Hindlimb muscle (tissue), 1 donor: ENCODE measurements around the gene ANKRD63. TPM values are rescaled to one million over a fixed set of nuclear protein-coding genes. Genes with fewer than 3 reads are reported as not detected.

Experiments used
- DNase-seq: peaks from one replicate; pipeline ENCODE4 v3.0.0-alpha.2; 2013
- polyA plus RNA-seq: library from polyadenylated mRNA; unstranded; fragments of 120-200 nt; gene quantifications from one replicate; pipeline ENCODE4 v1.2.1, GENCODE V29; 2013; ENCODE audit not compliant: insufficient read length

The ANKRD63 gene
- polyA plus RNA-seq, 1 donor: 0.40 TPM

DNA sequence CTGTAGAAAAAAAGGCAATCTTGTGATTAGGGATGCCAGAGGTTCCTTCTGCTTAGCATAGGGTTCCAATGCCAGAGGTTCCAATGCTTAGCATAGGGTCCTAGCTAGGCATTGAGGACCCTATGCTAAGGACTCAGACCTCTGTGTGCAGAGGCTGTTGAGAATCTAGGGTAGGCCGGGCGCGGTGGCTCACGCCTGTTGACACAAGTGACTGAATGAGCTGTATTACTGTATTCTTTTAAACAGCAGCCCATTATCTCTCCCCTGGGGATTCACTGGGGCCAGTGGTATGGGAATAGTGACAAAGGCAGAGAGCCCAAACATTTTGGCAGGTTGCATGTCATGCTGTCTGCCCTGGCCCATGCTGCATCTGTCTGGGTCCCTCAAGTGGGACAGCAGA is 27.8 kb downstream of the ANKRD63 start:
- DNase-seq: no peak

DNA sequence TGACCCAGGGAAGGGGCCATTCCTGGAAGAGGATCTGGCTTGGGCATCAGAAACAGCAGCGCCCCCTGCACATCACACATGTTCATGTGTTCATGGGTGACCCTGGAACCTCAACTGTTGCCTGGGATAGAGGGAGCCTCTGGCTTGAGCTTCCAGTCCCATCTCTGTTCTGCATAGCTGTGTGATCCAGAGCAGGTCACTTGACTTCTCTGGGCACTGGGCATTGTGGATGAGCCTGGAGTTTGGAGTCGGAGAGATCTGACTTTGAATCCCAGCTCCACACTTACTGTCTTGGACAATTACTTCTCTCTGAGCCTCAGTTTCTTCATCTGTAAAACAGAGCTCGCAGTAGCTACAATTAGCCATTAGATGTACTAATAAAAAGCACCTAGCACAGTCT is 28.4 kb downstream of the ANKRD63 start:
- no peak for DNase-seq

DNA sequence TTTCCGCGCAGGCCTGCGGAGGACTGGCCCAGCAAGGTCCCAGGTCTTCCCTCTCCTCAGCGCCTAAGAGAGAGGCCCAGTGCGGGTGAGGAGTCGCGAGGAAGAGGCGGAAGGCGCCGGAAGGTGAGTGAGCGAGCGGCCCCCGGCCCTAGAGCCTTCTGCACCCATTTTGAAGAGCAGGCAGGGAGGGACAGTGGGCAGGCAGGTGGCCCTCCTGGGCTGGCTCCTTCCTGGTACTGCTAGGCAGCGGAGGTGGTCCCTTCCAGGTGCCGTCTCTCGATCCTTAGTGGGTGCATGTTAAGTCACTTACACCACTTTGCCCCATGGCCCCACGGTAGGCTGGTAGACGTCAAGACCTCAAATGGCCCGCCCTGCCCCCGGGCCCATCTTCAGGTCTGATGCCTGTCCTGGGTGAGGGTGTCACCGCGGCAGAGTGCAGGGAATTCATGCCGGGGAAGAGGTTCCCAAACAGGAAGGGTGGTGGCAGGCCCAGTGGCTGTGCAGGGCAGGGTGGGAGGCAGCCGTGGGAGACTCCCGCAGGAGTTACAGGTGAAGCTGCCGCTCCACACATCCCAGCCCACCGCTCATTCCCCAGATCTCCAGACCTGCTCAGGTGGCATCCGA is 29.6 kb downstream of the ANKRD63 start:
- no peak for DNase-seq

DNA sequence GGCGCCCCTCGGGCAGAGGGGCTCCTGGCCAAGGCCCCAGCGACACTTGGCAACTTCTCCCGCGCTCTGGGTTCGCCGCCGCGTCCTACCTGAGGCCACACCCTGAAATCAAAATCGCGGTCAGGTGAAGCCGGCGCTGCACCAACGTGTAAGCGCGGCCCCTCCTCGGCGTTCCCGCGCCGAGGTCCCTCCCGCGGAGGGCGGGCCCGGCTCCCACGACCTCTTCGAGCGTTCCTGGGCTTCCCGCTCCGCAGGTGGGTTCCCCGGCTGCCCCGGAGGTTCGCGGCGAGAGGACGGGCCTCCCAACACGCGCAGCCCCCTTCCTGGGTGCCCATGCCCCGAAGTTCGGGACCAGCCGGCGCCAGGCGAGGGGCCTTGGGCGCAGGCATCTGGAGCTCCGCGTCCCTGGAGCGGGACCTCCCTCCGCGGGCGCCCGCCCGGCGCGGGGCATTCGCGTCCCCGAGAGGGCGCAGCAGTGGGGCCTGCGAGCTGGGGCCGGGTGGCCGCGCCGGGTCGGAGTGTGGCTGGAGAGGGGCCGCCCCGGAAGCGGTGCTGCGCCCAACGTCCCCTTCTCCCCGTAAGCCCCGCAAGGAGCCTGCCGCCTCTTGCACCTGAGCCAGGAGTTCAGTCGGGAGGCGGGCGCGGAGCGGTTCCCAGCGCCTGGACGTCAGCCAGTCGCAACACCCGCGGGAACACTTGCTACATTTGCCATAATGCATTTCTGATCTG is 30.3 kb downstream of the ANKRD63 start:
- DNase-seq: peak; percentile 36

DNA sequence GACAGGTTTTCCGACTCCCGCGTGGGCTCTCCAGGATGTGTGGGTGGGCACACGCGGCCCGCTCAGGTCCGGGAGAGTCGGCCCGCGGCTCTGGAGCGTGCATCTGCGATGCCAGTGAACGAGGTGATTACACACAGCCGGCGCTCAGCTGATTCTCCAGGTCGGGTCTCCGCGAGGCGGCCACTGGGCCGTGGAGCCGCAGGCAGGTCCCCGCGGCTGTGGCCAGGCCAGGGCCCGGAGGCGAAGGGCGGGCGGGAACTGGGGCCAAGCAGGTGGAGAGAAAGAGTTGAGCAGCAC is 30.8 kb downstream of the ANKRD63 start:
- DNase-seq: no peak

DNA sequence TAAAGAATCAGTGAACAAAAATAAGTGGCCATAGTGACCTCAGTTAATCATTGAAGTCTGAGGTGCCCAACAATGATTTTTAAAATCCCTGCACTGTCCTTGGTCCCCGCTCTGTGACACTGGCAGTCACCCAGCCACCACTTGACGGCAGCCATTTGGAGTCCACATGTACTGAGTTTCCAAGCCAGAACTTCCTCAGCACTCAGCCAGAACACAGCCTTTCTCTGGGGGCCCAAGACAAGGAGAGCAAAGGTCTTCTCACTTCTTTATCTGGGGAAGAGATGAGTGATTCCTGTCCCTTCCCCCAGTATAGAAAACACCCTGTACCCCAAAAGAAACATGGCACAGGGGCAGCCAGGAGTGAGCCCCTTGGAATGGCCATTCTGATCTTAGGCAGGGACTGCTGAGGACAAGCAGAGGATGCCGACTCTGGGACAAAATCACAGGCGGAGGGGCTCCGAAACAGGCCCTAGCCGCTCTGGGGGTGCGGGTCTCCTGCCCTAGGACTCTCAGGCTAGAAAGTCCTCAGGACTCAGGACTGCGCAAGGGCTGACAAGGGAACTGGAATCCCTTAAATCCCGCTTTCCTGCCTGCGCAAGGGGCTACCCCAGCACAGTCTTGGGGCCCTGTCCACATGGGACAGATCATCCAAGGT is 31.3 kb downstream of the ANKRD63 start:
- no peak for DNase-seq

DNA sequence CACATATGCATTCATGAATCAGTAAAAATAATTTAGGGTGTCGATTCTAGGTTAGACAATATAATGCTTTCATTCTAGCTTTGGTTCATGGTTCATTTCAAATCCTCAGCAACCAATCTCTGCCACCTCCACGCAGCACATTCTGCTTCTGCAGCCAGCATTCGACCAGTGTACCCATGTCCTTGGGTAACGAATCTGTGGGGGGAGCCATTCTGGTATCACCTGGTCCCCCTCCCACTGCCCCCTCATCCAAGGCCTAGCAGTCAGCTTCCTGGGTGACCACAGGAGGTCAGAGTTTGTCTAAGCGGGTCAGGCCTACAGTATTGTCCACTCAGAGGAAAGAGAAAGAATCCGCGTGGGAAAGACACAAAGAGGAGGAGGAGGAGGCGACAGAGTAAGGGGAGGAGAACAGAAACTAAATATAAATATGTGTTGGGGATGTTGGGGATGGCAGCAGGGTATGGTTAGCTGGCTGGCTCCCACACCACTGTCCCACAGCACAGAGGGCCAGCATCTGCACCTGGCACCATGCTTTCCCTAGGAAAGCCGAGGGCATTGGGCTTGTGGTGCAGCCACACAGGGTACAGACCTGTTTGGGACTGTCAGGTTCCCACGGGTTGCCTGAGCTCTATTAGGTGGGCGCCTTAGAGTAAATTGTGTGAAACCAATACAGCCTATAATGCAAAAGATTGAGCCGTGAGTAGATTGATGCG is 31.9 kb downstream of the ANKRD63 start:
- DNase-seq: no peak

DNA sequence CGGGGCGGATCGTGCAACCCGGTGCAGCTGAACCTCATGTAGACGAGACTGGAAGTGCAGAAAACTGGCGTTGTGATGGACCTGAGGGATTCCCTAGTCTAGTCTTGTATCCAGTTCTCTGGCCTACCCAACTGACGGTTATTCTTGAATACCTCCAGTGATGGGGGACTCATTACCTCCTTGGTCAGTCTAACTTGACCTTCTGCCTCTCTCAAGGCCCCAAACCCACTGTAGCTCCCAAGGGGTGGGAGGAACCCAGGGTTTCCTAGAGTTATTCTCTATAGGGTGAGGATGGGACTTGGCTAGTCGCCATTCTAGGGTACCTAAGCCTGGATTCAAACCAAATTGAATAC is 32.6 kb downstream of the ANKRD63 start:
- DNase-seq: no peak

DNA sequence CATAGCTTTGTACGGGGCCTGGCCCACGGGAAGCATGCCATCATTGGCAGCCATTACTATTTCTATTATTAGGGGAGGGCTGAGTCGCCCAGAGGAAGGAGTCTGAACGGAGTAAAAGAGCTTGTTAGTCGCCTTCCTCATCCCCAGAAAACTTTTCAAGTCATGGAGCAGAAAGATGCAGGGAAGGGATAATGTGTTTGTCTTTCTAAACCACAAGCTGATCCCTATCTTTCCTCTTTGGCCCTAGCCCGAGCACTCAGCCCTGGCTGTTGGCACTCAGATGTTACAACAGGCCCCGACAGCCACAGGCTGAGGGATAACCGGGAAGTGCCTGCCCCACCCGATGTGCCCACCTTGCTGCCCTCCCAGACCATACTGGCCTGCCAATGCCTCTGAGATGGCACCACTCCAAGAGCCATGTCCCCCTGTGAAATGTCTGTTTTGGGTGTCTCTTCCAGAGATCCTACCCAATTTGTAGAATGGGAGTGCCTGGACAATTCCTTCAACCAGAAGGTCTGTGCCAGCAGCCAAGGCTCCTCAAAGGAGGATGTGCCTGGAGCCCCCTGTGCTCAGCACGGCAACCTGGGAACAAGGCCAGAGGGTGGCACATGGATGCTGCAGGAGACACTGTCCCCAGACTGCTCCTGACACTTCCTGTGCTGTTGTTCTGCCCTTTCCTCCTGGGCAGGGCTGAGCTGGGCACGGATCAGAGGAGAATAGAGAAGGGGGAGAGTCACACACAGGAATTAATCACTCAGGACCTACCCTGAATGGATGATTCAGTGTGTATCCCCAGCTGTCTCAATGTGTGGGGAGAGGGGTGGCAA is 33.2 kb downstream of the ANKRD63 start:
- no peak for DNase-seq

DNA sequence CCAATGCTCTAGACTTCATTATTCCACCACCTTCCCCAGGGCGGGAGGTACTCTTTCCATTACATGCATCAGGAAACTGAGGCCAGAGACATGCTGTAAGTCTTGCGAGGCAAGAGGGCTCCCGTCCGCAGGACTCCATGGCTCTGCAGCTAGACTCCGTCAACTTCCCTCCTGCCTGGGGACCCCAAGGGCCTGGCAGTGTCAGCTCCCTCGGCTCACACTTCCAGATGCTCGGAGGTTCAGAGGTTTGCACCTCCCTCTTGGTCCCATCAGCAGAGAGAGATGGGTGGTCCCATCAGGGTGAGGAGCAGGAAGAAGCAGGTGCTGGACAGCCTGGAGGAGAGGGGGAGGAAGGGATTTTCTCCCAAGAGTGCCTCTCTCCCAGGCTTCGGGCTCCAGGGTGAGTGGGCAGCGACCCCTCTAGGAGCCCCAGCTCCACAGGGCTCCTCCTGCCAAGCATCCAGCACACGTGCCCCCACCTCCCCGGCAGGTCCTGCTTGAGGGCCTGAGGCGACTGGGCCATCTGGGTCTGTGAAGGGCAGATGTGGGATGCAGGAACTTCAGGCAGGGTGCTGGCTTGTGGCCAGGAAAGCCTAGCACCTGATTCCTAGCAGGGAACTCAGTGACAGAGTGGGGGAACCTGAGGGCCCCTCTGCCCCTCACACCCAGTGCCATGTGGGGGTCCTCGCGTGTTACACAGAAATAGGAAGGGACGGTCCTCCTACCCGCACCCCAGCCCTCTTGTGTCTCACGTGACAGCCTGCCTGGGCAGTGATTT is 34.7 kb downstream of the ANKRD63 start:
- no peak for DNase-seq

DNA sequence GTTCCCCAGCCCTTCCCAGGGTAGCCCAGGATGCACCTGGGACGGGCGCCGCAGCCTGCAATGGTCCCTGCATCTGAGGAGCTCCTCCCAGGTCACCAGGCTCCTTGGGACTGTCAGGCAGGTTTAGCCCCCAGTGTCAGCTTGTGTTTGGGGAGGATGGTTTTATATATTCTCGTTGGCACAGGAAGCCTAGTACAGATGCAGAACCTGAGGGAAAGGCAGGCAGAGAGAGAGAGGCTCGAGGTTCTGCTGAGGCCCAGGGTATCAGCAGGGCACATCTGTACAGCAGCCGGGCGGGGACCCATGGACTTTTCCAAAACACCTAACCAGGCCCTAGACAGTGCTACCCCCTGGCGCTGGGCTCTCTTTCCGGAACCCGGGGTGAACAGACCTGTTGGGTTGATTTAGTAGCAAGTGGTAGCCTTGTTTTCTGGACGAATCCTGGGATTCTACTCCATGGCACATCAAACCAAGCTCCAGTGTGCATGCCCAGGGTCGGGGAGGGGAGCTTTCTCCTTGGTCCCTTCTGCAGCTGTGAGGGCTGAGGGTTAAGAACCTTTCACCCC is 35.4 kb downstream of the ANKRD63 start:
- DNase-seq: no peak

DNA sequence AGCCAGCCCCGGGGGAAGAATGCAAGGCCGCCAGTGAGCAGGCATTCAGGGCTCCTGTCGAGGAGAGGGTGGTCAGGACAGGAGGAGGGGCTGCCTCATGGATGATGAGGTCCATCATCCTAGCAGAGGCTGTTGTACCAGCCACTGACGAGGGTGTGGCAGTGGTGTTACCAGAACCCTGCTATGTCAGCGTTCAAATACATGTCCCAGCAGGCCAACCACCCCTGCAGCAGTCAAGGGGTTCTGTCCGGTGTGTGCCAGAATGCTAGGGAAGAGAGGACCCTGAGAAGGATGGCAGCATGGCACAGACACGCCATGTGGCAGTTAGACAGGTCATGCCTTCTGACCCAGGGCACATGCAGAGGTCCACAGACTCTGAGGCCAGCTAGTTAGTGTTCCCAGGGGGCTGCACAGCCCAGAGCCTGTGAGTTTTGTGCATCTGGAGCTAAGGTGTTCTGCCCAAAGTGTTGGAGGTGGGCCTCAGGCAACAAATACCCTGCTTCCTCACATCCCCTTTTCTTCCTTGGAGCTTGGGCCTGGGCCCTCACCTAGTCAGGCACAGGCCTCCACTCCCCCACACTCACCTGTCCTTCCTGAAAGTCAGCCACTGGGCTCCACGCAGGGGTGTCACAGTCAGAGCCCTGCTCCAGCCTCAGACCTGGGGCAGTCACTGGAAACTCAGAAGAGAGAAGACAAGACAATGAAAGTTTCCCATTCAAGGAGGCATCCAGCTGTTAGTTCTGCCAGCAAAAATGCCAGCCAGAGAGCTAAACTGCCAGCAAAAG is 36.2 kb downstream of the ANKRD63 start:
- no peak for DNase-seq

DNA sequence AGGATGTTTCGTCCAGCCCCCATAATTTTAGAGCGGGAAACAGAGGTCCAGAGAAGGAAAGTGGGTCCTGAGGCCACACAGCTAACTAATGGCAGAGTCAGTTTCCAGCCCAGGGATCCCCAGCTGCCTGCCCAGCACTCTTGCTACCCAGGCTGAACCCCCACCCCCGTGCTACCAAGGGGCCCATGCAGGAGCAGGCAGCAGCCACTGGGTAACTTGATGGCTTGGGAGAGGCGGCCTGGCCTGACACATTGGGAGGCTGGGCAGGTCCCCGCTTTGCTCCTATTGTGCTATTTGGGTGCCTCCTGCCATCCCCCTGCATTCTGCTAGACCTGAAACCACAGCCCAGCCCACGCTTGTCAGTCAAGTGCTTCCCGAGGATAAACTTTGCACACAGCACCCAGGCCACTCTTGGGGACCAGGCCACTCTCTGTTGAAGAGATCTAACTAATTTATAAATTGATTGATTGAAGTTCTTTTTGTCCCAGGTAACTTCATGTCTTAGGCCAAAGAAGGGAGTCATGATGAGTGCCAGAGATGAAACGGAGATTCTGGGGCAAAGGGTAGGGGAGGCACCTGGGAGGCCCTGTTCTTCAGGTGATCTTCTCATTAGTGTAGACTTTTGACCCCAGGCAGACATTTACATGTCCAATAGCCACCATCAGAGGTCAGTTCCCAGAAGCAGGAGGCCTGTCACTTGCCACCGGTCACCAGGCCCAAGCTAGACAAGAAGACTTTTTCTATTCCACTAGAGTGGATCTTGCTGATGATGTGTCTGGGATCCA is 37.0 kb downstream of the ANKRD63 start:
- no peak for DNase-seq

DNA sequence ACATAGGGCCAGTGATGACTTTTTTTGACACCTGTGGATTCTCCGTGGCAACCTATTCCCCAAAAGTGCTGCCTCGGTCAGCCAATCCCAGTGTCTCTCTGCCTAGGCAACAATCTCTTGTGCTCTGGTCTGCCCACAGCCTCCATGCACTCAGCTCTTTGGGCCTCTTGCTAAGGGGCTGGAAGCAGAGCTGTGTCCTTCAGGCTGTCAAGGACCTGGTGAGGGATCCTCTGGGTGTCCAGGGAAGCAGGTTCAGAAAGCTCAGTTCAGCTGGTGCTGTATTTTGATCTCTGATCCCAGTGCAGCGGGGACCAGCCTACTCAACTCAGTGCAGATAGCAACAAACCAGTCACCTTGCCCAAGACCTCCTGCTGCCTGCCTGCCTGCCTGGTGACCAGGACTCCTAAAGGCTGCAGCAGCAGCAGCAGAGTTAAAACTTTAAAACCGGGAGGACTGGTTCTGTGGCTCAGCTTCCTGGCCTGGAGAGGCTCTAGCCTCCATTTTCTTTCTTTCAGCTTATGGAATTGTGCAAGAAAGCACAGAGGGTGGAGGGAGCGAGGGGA is 37.8 kb downstream of the ANKRD63 start:
- DNase-seq: no peak

DNA sequence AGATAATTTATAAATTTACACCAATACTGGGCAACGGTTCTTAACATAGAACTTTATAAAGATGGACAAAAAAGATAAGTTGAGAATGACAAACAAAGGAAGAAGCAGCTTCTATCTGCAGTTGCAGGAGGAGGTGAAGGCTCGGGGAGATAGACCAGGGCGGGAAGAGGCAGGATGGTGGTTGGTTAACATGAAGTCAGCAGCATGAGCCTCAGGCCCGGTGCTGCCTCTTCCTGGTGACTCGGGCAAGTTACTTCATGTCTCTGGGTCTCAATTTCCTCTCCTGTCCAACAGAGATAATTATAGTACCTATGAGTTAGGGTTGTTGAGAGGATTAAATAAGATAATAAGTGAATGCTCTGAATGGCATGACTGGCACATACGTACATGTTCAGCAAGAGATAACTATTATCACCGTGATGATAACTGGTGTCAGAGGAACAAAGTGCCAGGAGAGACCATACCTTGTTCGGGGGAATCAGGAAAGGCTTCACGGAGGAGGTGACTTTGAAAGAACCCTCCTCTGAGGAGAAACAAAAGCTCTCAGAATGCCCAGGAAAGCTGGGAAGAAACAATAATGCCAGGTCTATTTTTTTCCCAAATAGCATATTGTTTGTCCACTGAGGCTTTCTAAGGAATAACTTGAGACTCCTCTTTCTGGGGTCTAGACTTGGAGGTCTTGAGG is 39.6 kb downstream of the ANKRD63 start:
- DNase-seq: no peak

DNA sequence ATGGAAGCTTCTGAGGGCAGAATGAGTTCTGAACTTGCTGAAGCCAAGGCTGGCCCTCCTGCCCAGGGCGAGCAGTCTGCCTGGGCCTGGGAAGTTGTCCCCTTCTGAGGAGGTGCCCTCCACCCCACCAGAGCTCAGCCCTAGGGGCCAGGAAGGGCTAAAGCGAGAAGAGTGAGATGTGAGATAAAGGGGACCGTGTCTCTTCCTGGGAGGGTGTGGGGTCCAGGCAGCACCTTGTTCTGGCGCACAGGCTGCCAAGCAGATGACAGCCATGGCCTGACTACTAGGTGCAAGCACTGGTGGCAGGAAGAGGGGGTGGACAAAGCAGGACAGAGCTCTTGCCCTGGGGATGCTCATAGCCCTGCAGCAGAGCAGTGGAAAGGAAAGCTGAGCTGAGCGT is 40.3 kb downstream of the ANKRD63 start:
- no peak for DNase-seq

DNA sequence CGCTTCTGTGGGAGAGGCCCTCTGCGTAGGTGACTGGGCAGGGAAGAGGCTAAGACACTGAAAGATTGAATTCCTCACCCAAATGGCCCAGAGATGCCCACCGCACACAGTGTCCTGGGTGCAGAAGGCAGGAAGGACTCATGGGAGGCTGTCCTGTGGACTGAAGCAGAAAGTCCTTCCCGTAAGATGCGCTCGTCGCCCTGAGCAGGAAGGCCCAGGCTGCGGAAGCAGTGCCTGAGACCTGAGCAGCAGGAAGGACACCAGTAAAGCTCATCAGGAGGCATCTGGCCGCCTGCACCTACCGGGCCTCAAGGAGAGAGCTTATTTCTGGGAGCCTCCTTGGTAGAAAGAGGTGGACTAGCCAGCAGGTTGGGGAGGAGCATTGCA is 40.7 kb downstream of the ANKRD63 start:
- no peak for DNase-seq

DNA sequence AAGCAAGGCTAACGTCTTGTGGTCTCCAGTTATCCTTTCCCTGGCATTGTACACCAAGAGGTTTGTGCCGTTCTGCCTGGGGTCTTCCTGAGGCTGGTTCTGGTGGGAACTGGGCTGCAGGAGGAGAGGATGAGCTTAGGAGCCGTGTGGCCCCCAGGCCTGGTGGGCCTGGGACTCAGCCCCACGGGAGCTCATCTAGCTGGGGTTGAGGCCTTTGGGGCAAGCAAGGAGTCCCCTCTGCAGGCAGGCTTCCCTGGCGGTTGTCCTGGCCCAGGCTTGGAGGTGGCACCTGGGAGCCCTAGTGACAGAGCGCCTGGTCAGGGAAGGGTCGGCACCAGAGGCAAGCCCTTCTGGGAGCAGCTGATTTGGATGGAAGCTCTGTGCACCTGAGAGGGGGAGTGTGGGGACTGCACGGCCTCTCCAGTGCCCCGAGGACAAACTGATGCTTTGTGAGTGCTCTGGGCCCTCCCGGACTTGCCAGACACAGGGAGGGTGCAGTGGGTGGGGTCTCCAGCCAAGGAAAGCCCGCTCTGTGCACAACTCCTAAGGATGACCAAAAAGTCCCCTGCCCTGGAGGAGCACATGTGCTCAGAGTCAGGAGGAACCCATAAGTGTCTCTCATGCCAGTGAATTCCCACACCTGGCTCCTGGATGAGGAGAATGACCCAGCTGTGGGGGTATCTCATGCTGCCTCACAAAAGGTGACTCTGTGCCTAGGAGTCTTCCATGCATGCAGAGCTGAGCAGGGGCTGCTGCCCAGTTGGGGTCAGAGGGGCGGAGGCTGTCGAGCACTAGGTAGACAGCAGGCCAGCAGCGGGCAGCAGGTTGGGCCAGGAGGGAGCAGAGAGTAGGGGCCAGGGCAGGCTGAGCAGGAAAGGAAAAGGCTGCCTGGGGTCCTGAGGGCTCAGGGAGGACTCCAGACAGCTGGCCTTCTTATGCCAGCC is 41.3 kb downstream of the ANKRD63 start:
- no peak for DNase-seq
